IPS-18a (cell line): ENCODE measurements around the gene HELZ2.
"Not testable (repeated sequence)": the region's sequence is repeated elsewhere in the genome, so short reads cannot be mapped to it uniquely, and the experiment has no call there.

Experiments
- H3K27ac ChIP-seq: one replicate; pipeline ENCODE4 v1.5.1; 2013; ENCODE audit warnings: low read length
- H3K27me3 ChIP-seq: one replicate; pipeline ENCODE4 v1.6.1; 2013; ENCODE audit warnings: mild to moderate bottlenecking, low read length; ENCODE audit not compliant: control insufficient read depth, insufficient read depth
- H3K36me3 ChIP-seq: one replicate; pipeline ENCODE4 v1.6.1; 2013; ENCODE audit warnings: low read depth, low read length; ENCODE audit not compliant: control insufficient read depth
- H3K4me1 ChIP-seq: one replicate; pipeline ENCODE4 v1.6.1; 2013; ENCODE audit warnings: low read depth, low read length; ENCODE audit not compliant: control insufficient read depth
- H3K4me3 ChIP-seq: one replicate; pipeline ENCODE4 v1.5.1; 2013; ENCODE audit warnings: low read length
- H3K9ac ChIP-seq: one replicate; pipeline ENCODE4 v1.6.1; 2013; ENCODE audit warnings: mild to moderate bottlenecking, low read length, moderate library complexity
- H3K9me3 ChIP-seq: one replicate; pipeline ENCODE4 v1.6.1; 2013; ENCODE audit warnings: low read depth, low read length; ENCODE audit not compliant: control insufficient read depth

Gene HELZ2

DNA sequence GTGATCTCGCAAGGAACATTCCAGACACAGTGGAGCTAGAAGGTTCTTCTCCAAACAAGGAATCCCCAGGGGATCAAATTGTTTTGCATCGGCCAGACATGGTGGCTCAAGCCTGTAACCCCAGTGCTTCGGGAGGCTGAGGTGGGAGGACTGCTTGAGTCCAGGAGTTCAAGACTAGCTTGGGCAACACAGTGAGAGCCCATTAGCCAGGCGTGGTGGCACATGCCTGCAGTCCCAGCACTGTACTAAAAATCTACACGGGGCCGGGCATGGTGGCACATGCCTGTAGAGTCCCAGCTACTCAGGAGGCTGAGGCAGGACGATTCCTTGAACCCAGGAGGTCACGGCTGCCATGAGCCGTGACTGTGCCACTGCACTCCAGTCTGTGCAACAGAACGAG, 37.6 kb upstream of the HELZ2 start:
- Histone ChIP-seq H3K4me1 (no peaks in the 10 kb centered on the region), H3K4me3 (no peak overlapping the region), H3K27me3 (no peaks in the 10 kb centered on the region), H3K27ac (no peak overlapping the region), H3K9me3 (no peaks in the 10 kb centered on the region), H3K36me3 (no peaks in the 10 kb centered on the region), H3K9ac (no peak overlapping the region)

GRCh38 chr20:63610581-63611435, 36.8 kb upstream of the HELZ2 start:
- Histone ChIP-seq H3K36me3 (no peaks in the 10 kb centered on the region), H3K4me3 (no peak overlapping the region), H3K9me3 (no peaks in the 10 kb centered on the region), H3K27me3 (no peaks in the 10 kb centered on the region), H3K27ac (no peak overlapping the region), H3K4me1 (no peaks in the 10 kb centered on the region), H3K9ac (no peak overlapping the region)

- H3K27me3 ChIP-seq, result no peaks in the 10 kb centered on the region
- no peak overlapping the region for H3K9ac ChIP-seq
- H3K4me3 ChIP-seq, result no peak overlapping the region
- no peaks in the 10 kb centered on the region for H3K9me3 ChIP-seq
- H3K27ac ChIP-seq, result no peak overlapping the region
- H3K36me3 ChIP-seq, result peaks cover 13% of the 10 kb centered on the region
- no peaks in the 10 kb centered on the region for H3K4me1 ChIP-seq
Measured at GRCh38 chr20:63606686-63607085, 32.6 kb upstream of the HELZ2 start.

DNA sequence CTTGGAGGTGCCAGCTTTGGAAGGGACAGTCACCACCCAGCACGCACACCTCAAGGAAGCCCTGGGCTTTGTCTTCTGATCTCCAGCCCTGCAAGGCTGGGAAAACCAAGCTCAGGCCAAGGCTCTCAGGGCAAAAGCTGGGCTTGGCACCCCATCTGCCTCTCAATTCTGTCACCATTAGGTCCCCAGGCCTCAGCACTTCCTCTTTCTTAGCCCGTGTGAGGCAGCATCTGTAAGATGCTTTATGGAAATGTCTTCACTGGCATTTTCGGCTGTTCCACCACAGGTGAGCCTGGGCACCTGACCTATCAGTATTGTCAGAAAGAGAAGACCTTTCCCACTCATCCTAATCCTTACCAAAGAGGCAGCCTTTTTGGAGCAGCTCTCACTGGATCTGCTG, 28.3 kb upstream of the HELZ2 start:
- peaks cover 28% of the 10 kb centered on the region for H3K36me3 ChIP-seq

DNA sequence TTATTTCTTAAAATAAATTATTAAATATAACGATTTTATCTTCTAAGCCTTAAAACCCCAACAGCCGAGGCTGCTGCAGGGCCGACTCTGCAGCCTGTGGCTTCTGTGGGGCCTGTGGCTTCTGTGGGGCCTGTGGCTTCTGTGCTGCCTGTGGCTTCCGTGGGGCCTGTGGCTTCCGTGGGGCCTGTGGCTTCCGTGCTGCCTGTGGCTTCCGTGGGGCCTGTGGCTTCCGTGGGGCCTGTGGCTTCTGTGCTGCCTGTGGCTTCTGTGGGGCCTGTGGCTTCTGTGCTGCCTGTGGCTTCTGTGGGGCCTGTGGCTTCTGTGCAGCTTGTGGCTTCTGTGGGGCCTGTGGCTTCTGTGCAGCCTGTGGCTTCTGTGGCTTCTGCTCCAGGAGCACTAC, 27.6 kb upstream of the HELZ2 start:
- peaks cover 28% of the 10 kb centered on the region for H3K36me3 ChIP-seq
- H3K9me3 ChIP-seq, H3K27ac ChIP-seq, H3K9ac ChIP-seq, H3K4me3 ChIP-seq, H3K27me3 ChIP-seq, H3K4me1 ChIP-seq: not testable (repeated sequence)

More for the DNA sequence above, 28.3 kb upstream of the HELZ2 start:
- Histone ChIP-seq H3K9ac (no peak overlapping the region), H3K27me3 (no peaks in the 10 kb centered on the region), H3K9me3 (no peaks in the 10 kb centered on the region), H3K4me3 (no peak overlapping the region), H3K27ac (no peak overlapping the region), H3K4me1 (no peaks in the 10 kb centered on the region)

DNA sequence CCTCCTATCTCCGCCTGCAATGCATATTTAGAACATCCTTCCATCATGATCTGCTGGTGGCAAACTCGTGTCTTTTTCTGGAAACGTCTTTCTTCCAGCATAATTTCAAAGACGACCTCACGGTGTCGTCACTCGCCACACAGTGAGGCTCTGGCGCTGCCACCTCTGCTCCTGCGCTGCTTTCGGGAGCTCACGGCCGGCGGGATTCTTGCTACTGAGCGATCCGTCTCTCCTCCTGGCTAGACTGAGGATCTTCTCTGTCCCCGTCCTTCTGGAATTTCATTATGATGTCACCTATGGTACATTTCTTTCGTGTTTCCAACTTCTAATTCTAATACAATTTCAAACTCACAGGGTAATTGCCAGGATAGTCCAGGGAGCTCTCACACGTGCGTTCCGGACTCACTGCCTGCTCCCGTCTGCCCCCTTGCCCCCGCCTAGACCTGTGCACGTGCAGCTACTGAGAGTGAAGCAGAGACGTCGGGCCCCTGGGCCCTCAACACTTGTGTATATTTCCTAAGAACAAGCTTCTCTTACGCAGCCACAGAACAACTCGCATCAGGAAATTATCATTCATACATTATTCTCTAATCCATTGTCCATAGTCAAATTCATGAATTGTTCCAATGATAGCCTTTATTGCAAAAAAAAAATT, 25.5 kb upstream of the HELZ2 start:
- Histone ChIP-seq H3K27me3 (no peaks in the 10 kb centered on the region), H3K36me3 (peaks cover 28% of the 10 kb centered on the region), H3K4me1 (no peaks in the 10 kb centered on the region), H3K9ac (no peak overlapping the region), H3K27ac (no peak overlapping the region), H3K9me3 (no peaks in the 10 kb centered on the region), H3K4me3 (no peak overlapping the region)

GRCh38 chr20:63598479-63599395, 24.7 kb upstream of the HELZ2 start:
- no peaks in the 10 kb centered on the region for H3K4me1 ChIP-seq
- H3K36me3 ChIP-seq, result peaks cover 28% of the 10 kb centered on the region
- no peak overlapping the region for H3K27ac ChIP-seq
- no peaks in the 10 kb centered on the region for H3K27me3 ChIP-seq
- H3K4me3 ChIP-seq, result no peak overlapping the region
- no peak overlapping the region for H3K9ac ChIP-seq
- no peaks in the 10 kb centered on the region for H3K9me3 ChIP-seq

- H3K4me3 ChIP-seq, result no peak overlapping the region
- no peaks in the 10 kb centered on the region for H3K4me1 ChIP-seq
- H3K36me3 ChIP-seq, result peaks cover 26% of the 10 kb centered on the region
- no peak overlapping the region for H3K27ac ChIP-seq
- H3K9me3 ChIP-seq, result no peaks in the 10 kb centered on the region
- H3K27me3 ChIP-seq, result no peaks in the 10 kb centered on the region
- no peak overlapping the region for H3K9ac ChIP-seq
Measured at GRCh38 chr20:63597651-63598478, 23.8 kb upstream of the HELZ2 start.

GRCh38 chr20:63596423-63596822, 22.4 kb upstream of the HELZ2 start:
- no peak overlapping the region for H3K4me3 ChIP-seq
- H3K36me3 ChIP-seq, result peaks cover 21% of the 10 kb centered on the region
- no peak overlapping the region for H3K27ac ChIP-seq
- H3K9me3 ChIP-seq, result no peaks in the 10 kb centered on the region
- H3K27me3 ChIP-seq, result no peaks in the 10 kb centered on the region
- H3K4me1 ChIP-seq, result no peaks in the 10 kb centered on the region
- H3K9ac ChIP-seq, result no peak overlapping the region

DNA sequence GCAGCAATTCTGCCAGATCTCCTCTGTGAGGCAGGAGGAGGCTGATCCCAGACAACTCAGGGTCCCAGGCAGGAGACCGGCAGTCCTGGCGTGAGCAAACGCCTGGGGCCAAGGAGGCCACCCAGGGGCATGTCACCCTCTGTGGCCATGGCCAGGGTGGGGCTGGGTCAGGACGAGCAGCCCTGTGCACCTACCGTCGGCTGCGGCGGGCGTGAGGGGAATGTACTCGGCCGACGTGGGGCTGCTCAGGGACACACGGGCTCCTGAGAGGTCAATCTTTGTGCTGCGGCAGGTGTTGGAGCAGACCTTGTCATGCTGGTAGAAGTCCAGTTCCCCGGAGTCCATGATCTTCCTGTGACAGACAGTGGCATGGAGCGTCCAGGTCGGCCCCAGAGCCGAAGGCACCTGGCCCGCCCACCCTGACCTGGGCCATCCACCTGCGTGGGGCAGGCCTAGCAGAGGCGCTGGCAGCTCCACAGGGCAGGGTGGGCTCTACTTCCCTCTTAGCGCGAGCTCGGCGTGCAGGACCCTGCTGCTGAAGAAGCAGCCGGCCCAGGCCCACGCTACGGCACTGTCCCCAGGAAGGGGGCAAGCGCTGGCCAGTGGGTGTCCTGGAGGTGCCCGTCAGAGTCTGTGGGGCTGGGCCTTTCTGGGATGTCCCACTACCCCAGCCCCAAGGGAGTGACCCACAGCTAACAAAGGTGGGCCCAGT, 21.5 kb upstream of the HELZ2 start:
- no peak overlapping the region for H3K4me3 ChIP-seq
- no peaks in the 10 kb centered on the region for H3K9me3 ChIP-seq
- no peak overlapping the region for H3K9ac ChIP-seq
- H3K27me3 ChIP-seq, result no peaks in the 10 kb centered on the region
- no peaks in the 10 kb centered on the region for H3K4me1 ChIP-seq
- no peak overlapping the region for H3K27ac ChIP-seq
- H3K36me3 ChIP-seq, result peaks cover 19% of the 10 kb centered on the region
